Lower leg skin (tissue), 4 donors: ENCODE results near the gene IL17B. TPM values are rescaled to one million over a fixed set of nuclear protein-coding genes. Genes with fewer than 3 reads are reported as not detected.

Experiments used
- DNase-seq, 2 donors: peaks; one replicate each; pipeline ENCODE4 v3.0.0-alpha.2; 2019; ENCODE audit warnings: low spot score in 2 of 2
- H3K4me3 ChIP-seq: fragments of 200-600 bp; sonication (generic); 2 replicates; pipeline ENCODE4 v1.5.1; 2017; ENCODE audit warnings: mild to moderate bottlenecking, low read depth; ENCODE audit not compliant: poor library complexity, severe bottlenecking
- POLR2A ChIP-seq, 2 donors: fragments of 450-650 bp; IDR thresholded peaks; one replicate each; pipeline ENCODE4 v1.6.1; 2016 to 2017; ENCODE audit warnings: antibody characterized with exemption in 2 of 2, mild to moderate bottlenecking in 1 of 2, moderate library complexity in 1 of 2
- WGBS, 2 donors: methylation state at CpG; one replicate each; pipeline ENCODE4 v1.1.5; 2018; 5-methylcytosine and 5-hydroxymethylcytosine counted together
- intact Hi-C: fragments of 100-400 bp; cut with DNase I; formaldehyde crosslinking; loops from one replicate; pipeline ENCODE4 v1.15.0; 2023; ENCODE audit warnings: low total_unique reads
- total RNA-seq, 4 donors: library from RNA; depleted of rRNA; stranded (reverse); fragments of >200 nt; gene quantifications; one replicate each; pipeline ENCODE4 v1.1.0, GENCODE V29; 2016
- TF ChIP-seq, protein P1 (sequence below), 3 donors: fragments of 450-650 bp; IDR thresholded peaks; one replicate each; pipeline ENCODE4 v1.5.1; 2016; ENCODE audit warnings: antibody characterized with exemption in 3 of 3, mild to moderate bottlenecking in 3 of 3, moderate library complexity in 2 of 3

Gene IL17B
- total RNA-seq, 4 donors from 2014 or later, result not detected

DNA sequence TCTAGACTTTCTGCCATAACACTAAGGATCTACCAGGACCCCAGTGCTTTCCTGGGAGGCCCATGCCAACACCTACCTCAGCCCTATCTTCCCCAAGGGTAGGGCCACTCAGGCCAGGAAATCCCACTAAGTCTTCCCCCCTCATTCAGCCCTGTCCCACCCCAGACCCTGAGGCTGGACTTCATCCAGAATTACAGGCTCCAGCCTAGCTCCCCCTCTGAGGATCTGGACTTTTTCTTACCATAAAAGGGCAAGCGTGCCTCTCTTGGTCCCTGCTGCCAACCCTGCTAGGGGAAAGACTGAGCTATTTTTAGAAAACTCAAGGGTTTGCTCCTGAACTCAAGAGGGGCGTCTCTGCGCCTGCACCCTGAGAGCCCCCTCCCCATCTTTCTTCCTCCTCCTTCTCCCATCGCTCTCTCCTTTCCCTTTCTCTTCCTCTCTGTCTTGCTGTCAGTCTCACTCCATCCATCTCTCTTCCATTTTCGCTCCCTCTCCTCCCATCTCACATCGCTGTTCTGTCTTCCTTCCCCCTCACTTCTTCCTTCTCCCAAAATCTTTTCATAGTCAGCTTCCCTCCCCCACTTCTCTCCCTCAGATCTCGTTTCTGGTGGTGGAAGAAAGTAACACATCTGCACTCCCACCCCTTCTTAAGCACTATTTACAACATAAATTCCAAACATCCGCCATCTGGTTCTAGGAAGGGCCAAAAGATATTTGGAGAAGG is 38.1 kb upstream of the IL17B start:
- no peak overlapping the region for H3K4me3 ChIP-seq
- 49 to 57% methylated on average over 8 of the region's 8 CpGs for WGBS, 2 donors
- intact Hi-C loops, result no loop called here
- TF ChIP-seq, protein P1, sequence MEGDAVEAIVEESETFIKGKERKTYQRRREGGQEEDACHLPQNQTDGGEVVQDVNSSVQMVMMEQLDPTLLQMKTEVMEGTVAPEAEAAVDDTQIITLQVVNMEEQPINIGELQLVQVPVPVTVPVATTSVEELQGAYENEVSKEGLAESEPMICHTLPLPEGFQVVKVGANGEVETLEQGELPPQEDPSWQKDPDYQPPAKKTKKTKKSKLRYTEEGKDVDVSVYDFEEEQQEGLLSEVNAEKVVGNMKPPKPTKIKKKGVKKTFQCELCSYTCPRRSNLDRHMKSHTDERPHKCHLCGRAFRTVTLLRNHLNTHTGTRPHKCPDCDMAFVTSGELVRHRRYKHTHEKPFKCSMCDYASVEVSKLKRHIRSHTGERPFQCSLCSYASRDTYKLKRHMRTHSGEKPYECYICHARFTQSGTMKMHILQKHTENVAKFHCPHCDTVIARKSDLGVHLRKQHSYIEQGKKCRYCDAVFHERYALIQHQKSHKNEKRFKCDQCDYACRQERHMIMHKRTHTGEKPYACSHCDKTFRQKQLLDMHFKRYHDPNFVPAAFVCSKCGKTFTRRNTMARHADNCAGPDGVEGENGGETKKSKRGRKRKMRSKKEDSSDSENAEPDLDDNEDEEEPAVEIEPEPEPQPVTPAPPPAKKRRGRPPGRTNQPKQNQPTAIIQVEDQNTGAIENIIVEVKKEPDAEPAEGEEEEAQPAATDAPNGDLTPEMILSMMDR (IDR thresholded peaks at IDR 0.05), result no peak
- no peak for TF ChIP-seq POLR2A (IDR thresholded peaks at IDR 0.05)
- no peak for DNase-seq

DNA sequence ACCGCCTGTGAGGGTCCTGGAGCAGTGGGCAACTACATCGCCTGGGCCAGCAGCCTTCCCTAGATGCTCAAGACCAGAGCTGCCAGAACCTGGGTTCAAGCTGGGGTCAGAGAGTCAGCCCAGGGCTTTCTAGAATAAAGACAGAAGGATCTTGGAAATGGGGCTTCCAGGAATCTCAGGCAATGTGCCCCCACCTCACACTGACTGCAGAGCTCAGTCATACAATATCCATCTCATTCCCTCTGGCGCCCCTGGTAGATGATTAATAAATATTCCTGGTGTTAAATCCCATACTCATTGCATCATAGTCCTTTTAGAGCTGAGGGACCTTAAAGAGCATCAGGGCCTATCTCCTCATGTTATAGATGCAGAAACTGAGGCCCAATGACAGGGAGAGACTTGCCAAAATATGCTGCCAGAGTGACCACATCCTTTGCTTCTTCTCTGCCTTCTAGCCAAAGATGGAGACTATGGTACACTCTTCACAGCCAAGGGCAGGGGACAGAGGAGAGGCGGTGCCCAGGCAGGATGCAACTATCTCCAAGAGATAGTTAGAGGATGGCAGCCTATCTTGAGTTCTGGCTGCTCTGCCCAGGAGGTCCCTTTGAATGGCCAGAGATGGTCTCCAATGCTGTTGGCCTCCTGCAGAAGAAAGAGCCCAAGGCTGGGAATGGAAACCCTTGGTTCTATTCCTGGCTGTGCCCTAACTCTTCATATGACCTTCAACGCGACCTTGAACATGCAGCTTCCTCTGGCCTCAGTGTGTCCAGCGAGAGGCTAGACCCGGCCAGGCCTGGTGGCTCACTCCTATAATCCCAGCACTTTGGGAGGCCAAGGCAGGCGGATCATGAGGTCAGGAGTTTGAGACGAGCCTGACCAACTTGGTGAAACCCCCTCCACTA is 36.2 kb upstream of the IL17B start:
- H3K4me3 ChIP-seq, result no peak overlapping the region
- intact Hi-C loops, result no loop called here
- no peak for DNase-seq
- TF ChIP-seq, protein P1 (IDR thresholded peaks at IDR 0.05), result no peak
- no peak for TF ChIP-seq POLR2A (IDR thresholded peaks at IDR 0.05)
- 87 to 91% methylated on average over 10 of the region's 10 CpGs for WGBS, 2 donors

DNA sequence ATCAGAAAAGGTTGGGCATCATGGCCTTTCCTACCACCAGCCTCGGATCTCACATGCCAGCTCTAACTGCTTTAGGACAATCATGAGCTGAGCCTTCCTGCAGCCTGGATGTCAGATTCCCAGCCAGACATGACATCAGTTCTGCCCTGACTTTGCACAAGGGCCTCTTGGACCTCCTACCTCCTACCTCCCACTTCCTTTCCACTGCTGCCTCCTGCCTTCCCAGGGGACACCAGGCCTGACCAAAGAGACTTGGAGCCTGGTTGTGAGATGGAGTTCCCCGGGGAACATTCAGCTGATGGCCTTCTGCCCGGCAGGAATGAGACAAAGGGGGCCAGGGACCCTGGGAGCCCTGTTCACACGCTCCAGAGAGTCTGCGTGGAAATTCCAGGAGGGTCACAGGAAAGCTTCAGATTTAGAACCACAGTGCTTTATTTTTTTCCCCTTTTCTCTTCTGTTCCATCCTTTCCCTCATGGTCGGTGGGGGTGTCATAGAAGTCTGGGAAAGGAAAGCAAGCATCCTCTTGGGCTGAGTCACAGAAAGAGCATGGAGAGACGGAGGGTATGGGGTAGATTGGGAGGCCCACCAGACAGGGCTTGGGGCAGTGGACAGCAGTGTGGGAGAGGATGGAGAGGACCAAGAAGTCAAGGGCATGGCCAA is 35.4 kb upstream of the IL17B start:
- 73 to 77% methylated on average over 7 of the region's 7 CpGs for WGBS, 2 donors
- no peak overlapping the region for H3K4me3 ChIP-seq
- intact Hi-C loops, result no loop called here
- no peak for DNase-seq
- TF ChIP-seq, protein P1 (IDR thresholded peaks at IDR 0.05), result no peak
- TF ChIP-seq POLR2A (IDR thresholded peaks at IDR 0.05), result no peak

DNA sequence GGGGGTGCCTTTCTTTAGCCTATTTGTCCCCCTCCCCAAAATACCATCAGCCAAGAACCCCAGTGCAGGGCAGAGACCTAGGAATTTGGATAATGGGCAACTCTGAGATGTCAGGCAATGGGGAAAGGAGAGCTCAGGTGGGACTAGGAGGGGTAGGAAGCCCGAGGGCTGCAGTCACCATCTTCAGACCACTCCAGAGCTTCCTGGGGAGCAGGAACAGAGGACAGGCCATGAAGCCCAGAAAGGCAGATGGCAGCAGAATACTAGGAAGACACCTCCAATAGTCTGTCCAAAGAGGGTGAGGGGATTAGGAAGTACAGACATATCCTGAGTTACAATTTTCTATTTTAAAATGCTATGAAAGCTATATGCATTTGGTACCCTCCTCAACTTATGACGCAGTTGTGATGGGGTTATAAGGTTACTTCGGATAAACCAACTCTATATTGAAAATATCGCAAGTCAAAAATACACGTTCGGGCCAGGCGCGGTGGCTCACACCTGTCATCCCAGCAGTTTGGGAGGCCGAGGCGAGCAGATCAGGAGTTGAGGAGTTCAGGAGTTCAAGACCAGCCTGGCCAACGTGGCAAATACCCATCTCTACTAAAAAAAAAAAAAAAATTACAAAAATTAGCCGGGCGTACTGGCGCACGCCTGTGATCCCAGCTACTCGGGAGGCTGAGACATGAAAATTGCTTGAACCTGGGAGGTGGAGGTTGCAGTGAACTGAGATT is 34.6 kb upstream of the IL17B start:
- intact Hi-C loops, result no loop called here

More for the DNA sequence above, 34.6 kb upstream of the IL17B start:
- WGBS, 2 donors, result 80 to 86% methylated on average over 16 of the region's 16 CpGs
- DNase-seq, result no peak
- TF ChIP-seq, protein P1 (IDR thresholded peaks at IDR 0.05), result no peak
- TF ChIP-seq POLR2A (IDR thresholded peaks at IDR 0.05), result no peak
- H3K4me3 ChIP-seq, result no peak overlapping the region
